ENCODE measurements around the gene HEPACAM. TPM values are rescaled to one million over a fixed set of nuclear protein-coding genes. Genes with fewer than 3 reads are reported as not detected.
A peak's percentile ranks its signal among the peaks of the same experiment; 100 is the strongest.

The HEPACAM gene
- total and polyA plus RNA-seq, 7 donors, result 0.27 to 5.5 (median 0.52) TPM; not detected in 2

- peak overlapping the region in 1 of 4 donors; percentile 74 for H3K27ac ChIP-seq
- WGBS, 2 donors, result 65 to 76% methylated on average over 4 of the region's 4 CpGs
- DNase-seq, result peak; percentile 41
- no peaks in the 10 kb centered on the region for H3K9me3 ChIP-seq
- peak overlapping the region in 1 of 4 donors; percentile 26 for H3K4me3 ChIP-seq
- TF ChIP-seq POLR2AphosphoS5 (IDR thresholded peaks at IDR 0.05) (no peak), EP300 (IDR thresholded peaks at IDR 0.05) (no peak), POLR2A (IDR thresholded peaks at IDR 0.05) (no peak)
- TF ChIP-seq, protein P1, sequence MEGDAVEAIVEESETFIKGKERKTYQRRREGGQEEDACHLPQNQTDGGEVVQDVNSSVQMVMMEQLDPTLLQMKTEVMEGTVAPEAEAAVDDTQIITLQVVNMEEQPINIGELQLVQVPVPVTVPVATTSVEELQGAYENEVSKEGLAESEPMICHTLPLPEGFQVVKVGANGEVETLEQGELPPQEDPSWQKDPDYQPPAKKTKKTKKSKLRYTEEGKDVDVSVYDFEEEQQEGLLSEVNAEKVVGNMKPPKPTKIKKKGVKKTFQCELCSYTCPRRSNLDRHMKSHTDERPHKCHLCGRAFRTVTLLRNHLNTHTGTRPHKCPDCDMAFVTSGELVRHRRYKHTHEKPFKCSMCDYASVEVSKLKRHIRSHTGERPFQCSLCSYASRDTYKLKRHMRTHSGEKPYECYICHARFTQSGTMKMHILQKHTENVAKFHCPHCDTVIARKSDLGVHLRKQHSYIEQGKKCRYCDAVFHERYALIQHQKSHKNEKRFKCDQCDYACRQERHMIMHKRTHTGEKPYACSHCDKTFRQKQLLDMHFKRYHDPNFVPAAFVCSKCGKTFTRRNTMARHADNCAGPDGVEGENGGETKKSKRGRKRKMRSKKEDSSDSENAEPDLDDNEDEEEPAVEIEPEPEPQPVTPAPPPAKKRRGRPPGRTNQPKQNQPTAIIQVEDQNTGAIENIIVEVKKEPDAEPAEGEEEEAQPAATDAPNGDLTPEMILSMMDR (IDR thresholded peaks at IDR 0.05), result no peak
- no peaks in the 10 kb centered on the region for H3K36me3 ChIP-seq
- H3K27me3 ChIP-seq, result peaks cover 0 to 11% (median 0%) of the 10 kb centered on the region in 3 donors
- peaks cover 0 to 12% (median 7%) of the 10 kb centered on the region in 4 donors for H3K4me1 ChIP-seq
- intact Hi-C loops (cut with DNase I), result no loop called here
Measured at GRCh38 chr11:124894606-124895430, 41.0 kb downstream of the HEPACAM start.

GRCh38 chr11:124893781-124894401 lies 42.0 kb downstream of the HEPACAM start:
- no peak for TF ChIP-seq POLR2A (IDR thresholded peaks at IDR 0.05)
- no peak for TF ChIP-seq POLR2AphosphoS5 (IDR thresholded peaks at IDR 0.05)
- TF ChIP-seq, protein P1 (IDR thresholded peaks at IDR 0.05), result no peak
- TF ChIP-seq EP300 (IDR thresholded peaks at IDR 0.05), result no peak
- Histone ChIP-seq H3K4me1 (peaks cover 0 to 7% (median 6%) of the 10 kb centered on the region in 4 donors), H3K27me3 (peaks cover 0 to 15% (median 0%) of the 10 kb centered on the region in 3 donors), H3K9me3 (no peaks in the 10 kb centered on the region), H3K36me3 (no peaks in the 10 kb centered on the region), H3K27ac (peak overlapping the region in 1 of 4 donors; percentile 74), H3K4me3 (no peak overlapping the region)
- intact Hi-C loops (cut with DNase I), result no loop called here
- WGBS, 2 donors, result 91 to 93% methylated on average over 14 of the region's 14 CpGs
- peak; percentile 57 for DNase-seq

- no peaks in the 10 kb centered on the region for H3K36me3 ChIP-seq
- intact Hi-C loops (cut with DNase I), result no loop called here
- WGBS, 2 donors, result 78 to 87% methylated on average over 9 of the region's 9 CpGs
- H3K9me3 ChIP-seq, result no peaks in the 10 kb centered on the region
- peaks cover 0 to 5% (median 2%) of the 10 kb centered on the region in 4 donors for H3K4me1 ChIP-seq
- H3K27me3 ChIP-seq, result peaks cover 0 to 23% (median 0%) of the 10 kb centered on the region in 3 donors
- no peak overlapping the region for H3K4me3 ChIP-seq
- H3K27ac ChIP-seq, result peak overlapping the region in 2 of 4 donors; percentile 25 to 49
- TF ChIP-seq POLR2AphosphoS5 (IDR thresholded peaks at IDR 0.05) (no peak), POLR2A (IDR thresholded peaks at IDR 0.05) (no peak), EP300 (IDR thresholded peaks at IDR 0.05) (no peak)
- TF ChIP-seq, protein P1 (IDR thresholded peaks at IDR 0.05), result no peak
- peak; percentile 67 for DNase-seq
Measured at GRCh38 chr11:124892750-124893454, 42.9 kb downstream of the HEPACAM start.

DNA sequence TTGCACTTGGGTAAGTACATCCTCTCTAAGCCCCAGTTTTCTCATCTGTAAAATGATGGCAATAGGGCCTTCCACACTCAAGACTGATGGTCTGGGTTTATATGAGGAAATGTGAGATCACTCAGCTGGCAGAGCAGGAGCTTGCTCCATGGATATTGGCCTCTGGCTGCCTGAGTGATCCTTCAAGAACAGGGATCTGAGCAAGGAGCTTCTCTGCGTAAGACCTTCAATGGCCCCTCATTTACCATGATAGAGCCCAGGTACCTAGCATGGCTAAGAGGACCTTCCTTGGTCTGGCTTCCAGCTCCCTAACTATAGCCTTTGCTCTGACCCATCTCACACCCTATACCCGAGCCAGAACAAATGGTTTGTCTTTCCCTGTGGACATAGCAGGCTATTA lies 43.7 kb downstream of the HEPACAM start:
- H3K9me3 ChIP-seq, result no peaks in the 10 kb centered on the region
- no peak for TF ChIP-seq POLR2AphosphoS5 (IDR thresholded peaks at IDR 0.05)
- TF ChIP-seq, protein P1 (IDR thresholded peaks at IDR 0.05), result no peak
- no peak for TF ChIP-seq POLR2A (IDR thresholded peaks at IDR 0.05)
- no peak for TF ChIP-seq EP300 (IDR thresholded peaks at IDR 0.05)
- H3K36me3 ChIP-seq, result no peaks in the 10 kb centered on the region
- WGBS, 2 donors, result 82 to 89% methylated on average over 2 of the region's 2 CpGs
- H3K27ac ChIP-seq, result peak overlapping the region in 1 of 4 donors; percentile 49
- peaks cover 0 to 5% (median 2%) of the 10 kb centered on the region in 4 donors for H3K4me1 ChIP-seq
- H3K27me3 ChIP-seq, result peaks cover 0 to 31% (median under 1%) of the 10 kb centered on the region in 3 donors
- no peak for DNase-seq
- intact Hi-C loops (cut with DNase I), result no loop called here
- H3K4me3 ChIP-seq, result no peak overlapping the region
